Measurements from ENCODE around the gene DIP2A. TPM values are rescaled to one million over a fixed set of nuclear protein-coding genes. Genes with fewer than 3 reads are reported as not detected.

The DIP2A gene
- polyA plus RNA-seq, 1 donor (not counting 4 experiments of a cell fraction or from before 2014, with no cell fraction given): 41.6 TPM

DNA sequence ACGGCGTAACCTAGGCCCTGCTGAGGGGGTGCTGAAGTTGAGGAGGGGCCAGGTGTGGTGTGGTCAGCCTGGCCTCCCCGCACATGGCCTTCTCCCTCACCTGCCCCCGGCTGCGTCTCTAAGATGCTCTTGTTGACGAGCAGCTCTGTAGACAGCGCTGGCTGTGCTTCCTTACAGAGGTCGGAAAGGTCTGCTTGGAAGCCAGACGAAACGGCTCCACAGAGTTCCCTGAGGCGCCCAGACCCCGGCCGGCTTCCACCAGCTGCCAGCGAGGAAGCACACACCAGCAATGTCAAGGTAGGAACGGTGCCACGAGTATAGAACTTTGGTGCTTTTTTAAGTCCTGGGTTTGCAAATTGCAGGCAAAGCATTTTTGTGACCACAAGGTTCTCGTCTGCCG lies 18.8 kb upstream of the DIP2A start:
- Histone ChIP-seq H3K9me1 (ENCODE audit: control insufficient read depth, extremely low read depth, insufficient read depth, low read length) (no peaks in the 10 kb centered on the region), H3K36me3 (ENCODE audit: control insufficient read depth in 2 of 2, extremely low read depth in 1 of 2, insufficient read depth in 2 of 2, low read length in 2 of 2) (peaks cover 21 to 34% of the 10 kb centered on the region in 2 experiments), H2AFZ (ENCODE audit: control insufficient read depth, low read length) (no peak overlapping the region), H3K27ac (ENCODE audit: control insufficient read depth, insufficient read depth, low read length) (no peak overlapping the region), H3K4me2 (ENCODE audit: control insufficient read depth, extremely low read depth, insufficient read depth, low read depth, low read length) (no peak overlapping the region), H3K27me3 (ENCODE audit: control insufficient read depth, extremely low read depth, insufficient read depth, low read length) (no peaks in the 10 kb centered on the region), H3K9me3 (ENCODE audit: control insufficient read depth, low read depth, low read length) (no peaks in the 10 kb centered on the region), H3K79me2 (ENCODE audit: control insufficient read depth, insufficient read depth, low read length) (no peaks in the 10 kb centered on the region), H3K9ac (ENCODE audit: control insufficient read depth, extremely low read depth, insufficient read depth, low read length) (no peak overlapping the region), H3K4me1 (ENCODE audit: control insufficient read depth, extremely low read depth, insufficient read depth, low read length) (no peaks in the 10 kb centered on the region), H4K20me1 (ENCODE audit: control insufficient read depth, extremely low read depth, insufficient read depth, low read length) (no peaks in the 10 kb centered on the region), H3K4me3 (ENCODE audit: control insufficient read depth in 2 of 3, extremely low read depth in 1 of 3, insufficient read depth in 2 of 3, low read depth in 1 of 3, low read length in 3 of 3) (no peak overlapping the region)
- TF ChIP-seq EZH2 (IDR thresholded peaks at IDR 0.05; ENCODE audit: low read length): no peak
- TF ChIP-seq, protein P1, sequence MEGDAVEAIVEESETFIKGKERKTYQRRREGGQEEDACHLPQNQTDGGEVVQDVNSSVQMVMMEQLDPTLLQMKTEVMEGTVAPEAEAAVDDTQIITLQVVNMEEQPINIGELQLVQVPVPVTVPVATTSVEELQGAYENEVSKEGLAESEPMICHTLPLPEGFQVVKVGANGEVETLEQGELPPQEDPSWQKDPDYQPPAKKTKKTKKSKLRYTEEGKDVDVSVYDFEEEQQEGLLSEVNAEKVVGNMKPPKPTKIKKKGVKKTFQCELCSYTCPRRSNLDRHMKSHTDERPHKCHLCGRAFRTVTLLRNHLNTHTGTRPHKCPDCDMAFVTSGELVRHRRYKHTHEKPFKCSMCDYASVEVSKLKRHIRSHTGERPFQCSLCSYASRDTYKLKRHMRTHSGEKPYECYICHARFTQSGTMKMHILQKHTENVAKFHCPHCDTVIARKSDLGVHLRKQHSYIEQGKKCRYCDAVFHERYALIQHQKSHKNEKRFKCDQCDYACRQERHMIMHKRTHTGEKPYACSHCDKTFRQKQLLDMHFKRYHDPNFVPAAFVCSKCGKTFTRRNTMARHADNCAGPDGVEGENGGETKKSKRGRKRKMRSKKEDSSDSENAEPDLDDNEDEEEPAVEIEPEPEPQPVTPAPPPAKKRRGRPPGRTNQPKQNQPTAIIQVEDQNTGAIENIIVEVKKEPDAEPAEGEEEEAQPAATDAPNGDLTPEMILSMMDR (optimal IDR thresholded peaks at IDR 0.05 in 1 of 3, IDR thresholded peaks at IDR 0.05 in 1 of 3, conservative IDR thresholded peaks at IDR 0.05 in 1 of 3; ENCODE audit: extremely low read depth in 1 of 3, insufficient read depth in 2 of 3, low read length in 3 of 3): no peak
- dilution Hi-C loops (cut with MboI; ENCODE audit: extremely low pct_ligation_motif_present, low sequenced_read_pairs): no loop called here
- no peak for FAIRE-seq
- no peak for DNase-seq (ENCODE audit: low read depth, low spot score)

DNA sequence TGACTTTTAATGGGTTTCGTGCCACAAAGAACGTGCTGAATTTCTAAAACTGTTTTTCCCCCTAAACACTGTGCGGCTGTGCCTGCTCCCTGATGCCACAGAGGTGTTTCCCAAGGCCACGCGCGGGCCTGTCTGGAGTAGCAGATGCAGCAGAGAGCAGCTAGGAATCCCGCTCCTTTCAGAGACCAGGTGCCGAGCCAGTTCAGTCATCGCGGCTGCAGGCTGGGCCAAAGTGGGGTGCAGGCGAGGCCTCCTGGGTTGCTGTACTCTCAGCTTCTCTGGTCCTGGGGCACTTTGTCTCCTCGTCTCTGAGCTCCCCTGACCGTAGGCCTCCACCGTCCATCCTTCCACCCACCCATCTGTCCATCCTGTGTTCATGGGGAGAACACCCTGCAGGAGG lies 17.4 kb upstream of the DIP2A start:
- H2AFZ ChIP-seq (ENCODE audit: control insufficient read depth, low read length): no peak overlapping the region
- dilution Hi-C loops (cut with MboI; ENCODE audit: extremely low pct_ligation_motif_present, low sequenced_read_pairs): no loop called here
- no peak for FAIRE-seq
- TF ChIP-seq EZH2 (IDR thresholded peaks at IDR 0.05; ENCODE audit: low read length): no peak
- TF ChIP-seq, protein P1 (optimal IDR thresholded peaks at IDR 0.05 in 1 of 3, IDR thresholded peaks at IDR 0.05 in 1 of 3, conservative IDR thresholded peaks at IDR 0.05 in 1 of 3; ENCODE audit: extremely low read depth in 1 of 3, insufficient read depth in 2 of 3, low read length in 3 of 3): no peak
- H3K27ac ChIP-seq (ENCODE audit: control insufficient read depth, insufficient read depth, low read length): no peak overlapping the region
- no peaks in the 10 kb centered on the region for H3K4me1 ChIP-seq (ENCODE audit: control insufficient read depth, extremely low read depth, insufficient read depth, low read length)
- H3K36me3 ChIP-seq (ENCODE audit: control insufficient read depth in 2 of 2, extremely low read depth in 1 of 2, insufficient read depth in 2 of 2, low read length in 2 of 2): peaks cover 21 to 41% of the 10 kb centered on the region in 2 experiments
- no peak overlapping the region for H3K4me3 ChIP-seq (ENCODE audit: control insufficient read depth in 2 of 3, extremely low read depth in 1 of 3, insufficient read depth in 2 of 3, low read depth in 1 of 3, low read length in 3 of 3)
- H3K27me3 ChIP-seq (ENCODE audit: control insufficient read depth, extremely low read depth, insufficient read depth, low read length): no peaks in the 10 kb centered on the region
- DNase-seq (ENCODE audit: low read depth, low spot score): no peak
- H3K9me3 ChIP-seq (ENCODE audit: control insufficient read depth, low read depth, low read length): no peaks in the 10 kb centered on the region
- no peaks in the 10 kb centered on the region for H3K9me1 ChIP-seq (ENCODE audit: control insufficient read depth, extremely low read depth, insufficient read depth, low read length)
- no peaks in the 10 kb centered on the region for H4K20me1 ChIP-seq (ENCODE audit: control insufficient read depth, extremely low read depth, insufficient read depth, low read length)
- H3K9ac ChIP-seq (ENCODE audit: control insufficient read depth, extremely low read depth, insufficient read depth, low read length): no peak overlapping the region
- no peak overlapping the region for H3K4me2 ChIP-seq (ENCODE audit: control insufficient read depth, extremely low read depth, insufficient read depth, low read depth, low read length)
- no peaks in the 10 kb centered on the region for H3K79me2 ChIP-seq (ENCODE audit: control insufficient read depth, insufficient read depth, low read length)

All from keratinocyte (primary cell).